ENCODE results near the gene KCNJ18. TPM values are rescaled to one million over a fixed set of nuclear protein-coding genes. Genes with fewer than 3 reads are reported as not detected.
"Not testable (repeated sequence)": the region's sequence is repeated elsewhere in the genome, so short reads cannot be mapped to it uniquely, and the experiment has no call there.

KCNJ18 gene
- total and polyA plus RNA-seq, 7 experiments from 2014 or later = not detected

GRCh38 chr17:21703891-21704872 lies 11.9 kb downstream of the KCNJ18 start:
- intact Hi-C loops (cut with micrococcal nuclease); H3K27me3 ChIP-seq (ENCODE audit: control insufficient read depth in 2 of 2, insufficient read depth in 2 of 2, low read length in 2 of 2); ATAC-seq; H3K9me3 ChIP-seq (ENCODE audit: control insufficient read depth in 2 of 3, low read length in 3 of 3); CTCF ChIA-PET; H3K27ac Mint-ChIP-seq; H3K4me1 Mint-ChIP-seq; H3K4me1 ChIP-seq (ENCODE audit: control insufficient read depth in 2 of 2, insufficient read depth in 2 of 2, low read length in 2 of 2); H3K27me3 Mint-ChIP-seq; H3K36me3 ChIP-seq (ENCODE audit: control insufficient read depth in 2 of 3, insufficient read depth in 3 of 3, low read length in 3 of 3); H3K9me3 Mint-ChIP-seq; H3K36me3 Mint-ChIP-seq; POLR2A ChIA-PET; H3K4me3 Mint-ChIP-seq; H3K27ac ChIP-seq (ENCODE audit: low read depth, low read length); H3K4me3 ChIP-seq (ENCODE audit: low read length); DNase-seq: not testable (repeated sequence)

GRCh38 chr17:21705021-21705601 lies 12.8 kb downstream of the KCNJ18 start:
- peaks cover 0 to 9% (median 0%) of the 10 kb centered on the region in 5 donors for H3K27me3 Mint-ChIP-seq
- no peaks in the 10 kb centered on the region for H3K4me1 ChIP-seq (ENCODE audit: control insufficient read depth in 2 of 2, insufficient read depth in 2 of 2, low read length in 2 of 2)
- no peaks in the 10 kb centered on the region for H3K36me3 ChIP-seq (ENCODE audit: control insufficient read depth in 2 of 3, insufficient read depth in 3 of 3, low read length in 3 of 3)
- H3K36me3 Mint-ChIP-seq = no peaks in the 10 kb centered on the region
- POLR2A ChIA-PET = no interaction called here
- no peaks in the 10 kb centered on the region for H3K9me3 ChIP-seq (ENCODE audit: control insufficient read depth in 2 of 3, low read length in 3 of 3)
- no peak overlapping the region for H3K27ac Mint-ChIP-seq
- CTCF ChIA-PET = no interaction called here
- intact Hi-C loops (cut with micrococcal nuclease) = no loop called here
- H3K4me3 Mint-ChIP-seq = no peak overlapping the region
- ATAC-seq (no peak), DNase-seq (no peak)
- H3K4me1 Mint-ChIP-seq = peaks cover 0 to 2% (median 0%) of the 10 kb centered on the region in 7 donors
- H3K9me3 Mint-ChIP-seq = peaks cover 0 to 5% (median 0%) of the 10 kb centered on the region in 11 donors
- no peaks in the 10 kb centered on the region for H3K27me3 ChIP-seq (ENCODE audit: control insufficient read depth in 2 of 2, insufficient read depth in 2 of 2, low read length in 2 of 2)
- H3K4me3 ChIP-seq (ENCODE audit: low read length) = no peak overlapping the region
- no peak overlapping the region for H3K27ac ChIP-seq (ENCODE audit: low read depth, low read length)

- H3K4me1 ChIP-seq (ENCODE audit: control insufficient read depth in 2 of 2, insufficient read depth in 2 of 2, low read length in 2 of 2); H3K36me3 Mint-ChIP-seq; H3K4me3 ChIP-seq (ENCODE audit: low read length); H3K36me3 ChIP-seq (ENCODE audit: control insufficient read depth in 2 of 3, insufficient read depth in 3 of 3, low read length in 3 of 3); H3K27ac ChIP-seq (ENCODE audit: low read depth, low read length); H3K9me3 Mint-ChIP-seq; ATAC-seq; POLR2A ChIA-PET; H3K27me3 ChIP-seq (ENCODE audit: control insufficient read depth in 2 of 2, insufficient read depth in 2 of 2, low read length in 2 of 2); H3K4me3 Mint-ChIP-seq; DNase-seq; H3K4me1 Mint-ChIP-seq; CTCF ChIA-PET; H3K9me3 ChIP-seq (ENCODE audit: control insufficient read depth in 2 of 3, low read length in 3 of 3); H3K27ac Mint-ChIP-seq; intact Hi-C loops (cut with micrococcal nuclease); H3K27me3 Mint-ChIP-seq: not testable (repeated sequence)
Measured at GRCh38 chr17:21705746-21706145, 13.4 kb downstream of the KCNJ18 start.

- POLR2A ChIA-PET; intact Hi-C loops (cut with micrococcal nuclease); H3K4me1 ChIP-seq (ENCODE audit: control insufficient read depth in 2 of 2, insufficient read depth in 2 of 2, low read length in 2 of 2); H3K27me3 ChIP-seq (ENCODE audit: control insufficient read depth in 2 of 2, insufficient read depth in 2 of 2, low read length in 2 of 2); DNase-seq; H3K9me3 ChIP-seq (ENCODE audit: control insufficient read depth in 2 of 3, low read length in 3 of 3); H3K27ac Mint-ChIP-seq; H3K27ac ChIP-seq (ENCODE audit: low read depth, low read length); H3K36me3 ChIP-seq (ENCODE audit: control insufficient read depth in 2 of 3, insufficient read depth in 3 of 3, low read length in 3 of 3); CTCF ChIA-PET; H3K4me1 Mint-ChIP-seq; H3K4me3 Mint-ChIP-seq; H3K4me3 ChIP-seq (ENCODE audit: low read length); H3K36me3 Mint-ChIP-seq; H3K27me3 Mint-ChIP-seq; ATAC-seq; H3K9me3 Mint-ChIP-seq: not testable (repeated sequence)
Measured at GRCh38 chr17:21706546-21706945, 14.2 kb downstream of the KCNJ18 start.

- H3K27me3 Mint-ChIP-seq; H3K9me3 Mint-ChIP-seq; H3K9me3 ChIP-seq (ENCODE audit: control insufficient read depth in 2 of 3, low read length in 3 of 3); intact Hi-C loops (cut with micrococcal nuclease); DNase-seq; ATAC-seq; H3K4me1 Mint-ChIP-seq; H3K27ac ChIP-seq (ENCODE audit: low read depth, low read length); H3K4me3 ChIP-seq (ENCODE audit: low read length); H3K27me3 ChIP-seq (ENCODE audit: control insufficient read depth in 2 of 2, insufficient read depth in 2 of 2, low read length in 2 of 2); H3K4me1 ChIP-seq (ENCODE audit: control insufficient read depth in 2 of 2, insufficient read depth in 2 of 2, low read length in 2 of 2); POLR2A ChIA-PET; CTCF ChIA-PET; H3K4me3 Mint-ChIP-seq; H3K36me3 Mint-ChIP-seq; H3K27ac Mint-ChIP-seq; H3K36me3 ChIP-seq (ENCODE audit: control insufficient read depth in 2 of 3, insufficient read depth in 3 of 3, low read length in 3 of 3): not testable (repeated sequence)
Measured at GRCh38 chr17:21707131-21707530, 14.8 kb downstream of the KCNJ18 start.

- H3K4me3 ChIP-seq (ENCODE audit: low read length); H3K36me3 Mint-ChIP-seq; H3K4me1 Mint-ChIP-seq; DNase-seq; H3K27me3 ChIP-seq (ENCODE audit: control insufficient read depth in 2 of 2, insufficient read depth in 2 of 2, low read length in 2 of 2); H3K27ac Mint-ChIP-seq; H3K4me3 Mint-ChIP-seq; H3K4me1 ChIP-seq (ENCODE audit: control insufficient read depth in 2 of 2, insufficient read depth in 2 of 2, low read length in 2 of 2); H3K27me3 Mint-ChIP-seq; H3K36me3 ChIP-seq (ENCODE audit: control insufficient read depth in 2 of 3, insufficient read depth in 3 of 3, low read length in 3 of 3); H3K27ac ChIP-seq (ENCODE audit: low read depth, low read length); H3K9me3 Mint-ChIP-seq; H3K9me3 ChIP-seq (ENCODE audit: control insufficient read depth in 2 of 3, low read length in 3 of 3); intact Hi-C loops (cut with micrococcal nuclease); CTCF ChIA-PET; ATAC-seq; POLR2A ChIA-PET: not testable (repeated sequence)
Measured at GRCh38 chr17:21707711-21708611, 15.6 kb downstream of the KCNJ18 start.

Data from naive thymus-derived CD4-positive, alpha-beta T cell (primary cell).